ENCODE results near the gene BCL2L12. TPM values are rescaled to one million over a fixed set of nuclear protein-coding genes. Genes with fewer than 3 reads are reported as not detected.

The BCL2L12 gene
- total and polyA plus RNA-seq, 2 of the 13 experiments (the other 11 are each of a cell fraction or from before 2014, with no cell fraction given) = 26.8 to 40.8 TPM

DNA sequence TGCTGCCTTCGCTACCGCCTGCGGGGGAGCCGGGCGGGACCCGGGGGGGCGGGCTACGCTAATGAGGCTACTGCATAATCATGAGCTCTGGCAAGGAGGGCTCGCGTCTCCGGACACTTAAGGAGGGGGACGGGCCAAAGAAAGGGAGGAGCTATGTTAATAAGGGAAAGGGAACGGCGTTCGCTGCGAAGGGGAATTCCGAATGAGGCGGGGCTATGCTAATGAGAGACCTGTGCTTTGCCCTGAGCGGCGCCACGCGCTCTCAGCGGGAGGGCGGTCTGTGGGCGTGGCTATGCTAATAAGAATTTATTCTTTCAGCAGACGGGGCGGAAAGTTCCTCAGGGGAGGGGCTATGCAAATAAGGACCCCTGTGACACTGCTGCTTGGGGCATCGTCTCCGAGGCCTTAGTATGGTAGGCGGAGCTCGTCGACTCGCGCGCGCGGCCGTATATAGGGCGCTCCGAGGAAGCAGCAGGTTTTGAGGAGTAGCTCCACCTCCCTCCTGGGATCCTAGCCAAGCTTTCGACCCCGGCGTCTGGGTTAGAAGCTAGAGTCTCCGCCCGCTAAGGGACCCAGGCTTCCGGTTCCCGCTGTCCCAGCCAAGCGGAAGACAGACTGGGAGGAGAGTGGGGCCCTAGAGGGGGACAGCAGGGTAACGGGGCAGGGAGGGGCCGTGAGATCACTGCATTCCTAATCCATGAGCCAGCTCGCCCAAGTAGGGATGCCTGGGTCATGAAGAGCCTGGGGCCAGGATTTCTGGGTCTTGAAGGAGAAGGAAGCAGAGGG lies 25.4 kb upstream of the BCL2L12 start, which contains the start of gene RRAS (continued):
- TF ChIP-seq MEIS1 (CRISPR knock-in tag; IDR thresholded peaks at IDR 0.05; ENCODE audit: borderline replicate concordance) (peak; percentile 18; the same call in 1 of the 2 replicates), HNRNPLL (IDR thresholded peaks at IDR 0.05; ENCODE audit: low read depth, low read length, poor library complexity, severe bottlenecking) (peak; percentile 73), ARID2 (CRISPR knock-in tag; IDR thresholded peaks at IDR 0.05; ENCODE audit: borderline replicate concordance) (no peak), GATAD1 (CRISPR knock-in tag; IDR thresholded peaks at IDR 0.05) (peak; percentile 70), RARA (CRISPR knock-in tag; IDR thresholded peaks at IDR 0.05) (peak; percentile 76), SRSF1 (optimal IDR thresholded peaks at IDR 0.05; ENCODE audit: low read depth, low read length) (peak; percentile 60), RFXAP (CRISPR knock-in tag; IDR thresholded peaks at IDR 0.05; ENCODE audit: borderline replicate concordance) (no peak), SOX6 (IDR thresholded peaks at IDR 0.05) (no peak), SOX6 (CRISPR knock-in tag; IDR thresholded peaks at IDR 0.05) (peak; percentile 47), SNAPC2 (CRISPR knock-in tag; IDR thresholded peaks at IDR 0.05) (peak; percentile 69; the same call in 1 of the 2 replicates), ZNF264 (CRISPR knock-in tag; IDR thresholded peaks at IDR 0.05) (0 out of 2 replicates have a peak, but pooled peaks have one; percentile 32), TFDP1 (CRISPR knock-in tag; IDR thresholded peaks at IDR 0.05; ENCODE audit: borderline replicate concordance) (peak; percentile 40; the same call in 1 of the 2 replicates), FOXO4 (CRISPR knock-in tag; conservative IDR thresholded peaks at IDR 0.05) (no peak), ARNT2 (CRISPR knock-in tag; IDR thresholded peaks at IDR 0.05; ENCODE audit: low read depth) (no peak; the same call in 1 of the 2 replicates), KLF9 (CRISPR knock-in tag; IDR thresholded peaks at IDR 0.05; ENCODE audit: low read depth) (no peak), RAD51 (IDR thresholded peaks at IDR 0.05; ENCODE audit: borderline replicate concordance) (no peak), MIER3 (CRISPR knock-in tag; IDR thresholded peaks at IDR 0.05; ENCODE audit: borderline replicate concordance) (peak; percentile 92; the same call in 1 of the 2 replicates), GATAD2A (CRISPR knock-in tag; IDR thresholded peaks at IDR 0.05) (peak; percentile 88)
- TF ChIP-seq, protein P1, sequence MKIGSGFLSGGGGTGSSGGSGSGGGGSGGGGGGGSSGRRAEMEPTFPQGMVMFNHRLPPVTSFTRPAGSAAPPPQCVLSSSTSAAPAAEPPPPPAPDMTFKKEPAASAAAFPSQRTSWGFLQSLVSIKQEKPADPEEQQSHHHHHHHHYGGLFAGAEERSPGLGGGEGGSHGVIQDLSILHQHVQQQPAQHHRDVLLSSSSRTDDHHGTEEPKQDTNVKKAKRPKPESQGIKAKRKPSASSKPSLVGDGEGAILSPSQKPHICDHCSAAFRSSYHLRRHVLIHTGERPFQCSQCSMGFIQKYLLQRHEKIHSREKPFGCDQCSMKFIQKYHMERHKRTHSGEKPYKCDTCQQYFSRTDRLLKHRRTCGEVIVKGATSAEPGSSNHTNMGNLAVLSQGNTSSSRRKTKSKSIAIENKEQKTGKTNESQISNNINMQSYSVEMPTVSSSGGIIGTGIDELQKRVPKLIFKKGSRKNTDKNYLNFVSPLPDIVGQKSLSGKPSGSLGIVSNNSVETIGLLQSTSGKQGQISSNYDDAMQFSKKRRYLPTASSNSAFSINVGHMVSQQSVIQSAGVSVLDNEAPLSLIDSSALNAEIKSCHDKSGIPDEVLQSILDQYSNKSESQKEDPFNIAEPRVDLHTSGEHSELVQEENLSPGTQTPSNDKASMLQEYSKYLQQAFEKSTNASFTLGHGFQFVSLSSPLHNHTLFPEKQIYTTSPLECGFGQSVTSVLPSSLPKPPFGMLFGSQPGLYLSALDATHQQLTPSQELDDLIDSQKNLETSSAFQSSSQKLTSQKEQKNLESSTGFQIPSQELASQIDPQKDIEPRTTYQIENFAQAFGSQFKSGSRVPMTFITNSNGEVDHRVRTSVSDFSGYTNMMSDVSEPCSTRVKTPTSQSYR (CRISPR knock-in tag; IDR thresholded peaks at IDR 0.05; ENCODE audit: borderline replicate concordance) = peak; percentile 28; the same call in 1 of the 2 replicates

Measured in HepG2 (cell line).